Psoas muscle (tissue), 8 donors: ENCODE results near the gene ADAM15. TPM values are rescaled to one million over a fixed set of nuclear protein-coding genes. Genes with fewer than 3 reads are reported as not detected.

ENCODE experiments used
- ATAC-seq, 4 donors: fragments of 200-7000 bp; cut with Tn5 transposase; one replicate each; pipeline ENCODE4 v1.9.1; 2020; ENCODE audit warnings: moderate library complexity in 3 of 4, mild to moderate bottlenecking in 2 of 4
- DNase-seq, 2 donors: peaks; one replicate each; pipeline ENCODE4 v3.0.0-alpha.2; 2020
- H3K27ac ChIP-seq: fragments of 200-600 bp; one replicate; pipeline ENCODE4 v1.8.0; 2022
- H3K27me3 ChIP-seq, 3 donors: fragments of 200-600 bp in 1 of 3; one replicate each; pipeline versions ENCODE4 v1.6.1 to v1.8.0; 2013 to 2022; ENCODE audit warnings: low read length in 2 of 3, mild to moderate bottlenecking in 2 of 3, moderate library complexity in 1 of 3; ENCODE audit not compliant: insufficient read depth in 3 of 3
- H3K36me3 ChIP-seq, 2 donors: fragments of 200-600 bp in 1 of 2; one replicate each; pipeline versions ENCODE4 v1.6.1 to v1.8.0; 2013 to 2022; ENCODE audit warnings: low read depth in 1 of 2, mild to moderate bottlenecking in 1 of 2, moderate library complexity in 1 of 2; ENCODE audit not compliant: insufficient read depth in 1 of 2
- H3K4me1 ChIP-seq: fragments of 200-600 bp; one replicate; pipeline ENCODE4 v1.8.0; 2022
- H3K4me3 ChIP-seq: fragments of 200-600 bp; one replicate; pipeline ENCODE4 v1.8.0; 2022; ENCODE audit warnings: mild to moderate bottlenecking
- H3K9me3 ChIP-seq: fragments of 200-600 bp; one replicate; pipeline ENCODE4 v1.8.0; 2022
- CTCF ChIP-seq: fragments of 200-600 bp; IDR thresholded peaks from one replicate; pipeline ENCODE4 v1.8.0; 2022; ENCODE audit warnings: antibody characterized with exemption
- WGBS, 3 donors: extraction: QIAGEN DNeasy Blood & Tissue Kit; methylation state at CpG; one replicate each; pipeline versions ENCODE4 v1.1.6 to v1.1.7; 2013; 5-methylcytosine and 5-hydroxymethylcytosine counted together
- intact Hi-C, 2 donors: fragments of 100-400 bp; cut with DNase I; formaldehyde crosslinking; loops; one replicate each; pipeline versions ENCODE4 v1.11.0 to v1.14.2; 2022
- polyA plus RNA-seq, 3 donors: library from polyadenylated mRNA; stranded (reverse); fragments of 200-250 nt; gene quantifications; one replicate each; pipeline ENCODE4 v1.2.3, GENCODE V29; 2013
- total RNA-seq, 4 donors: library from RNA; stranded (reverse); fragmentation: NEBNext Ultra II Directional in 2 of 4; extraction: Animal tissue kit (Norgen Biotek cat#: 25700) in 2 of 4; gene quantifications; one replicate each; pipeline versions ENCODE4 v1.2.1 to v1.2.4, GENCODE V29; 2021 to 2023
- donor health status: healthy with polysubstance abuse.
- donor health status: DM: no; HTN: no; CAD: no; lungs with moderate emphysema.
- donor health status: Bipolar disorder and iron deficiency.
- donor health status: healthy.
- donor health status: DM: yes; HTN: yes; CAD: no.
- donor health status: DM: no; HTN: no; CAD: no.
- donor health status: DM: no; HTN: no; CAD: no.
- donor health status: DM: yes; HTN: yes; CAD: no.

ADAM15 gene
- total and polyA plus RNA-seq, 7 donors = 33.2 to 50.9 (median 45.4) TPM

- ATAC-seq (no peak), DNase-seq (no peak)
- Histone ChIP-seq H3K4me1 (peaks cover under 1% of the 10 kb centered on the region), H3K36me3 (no peaks in the 10 kb centered on the region), H3K27me3 (no peaks in the 10 kb centered on the region), H3K9me3 (no peaks in the 10 kb centered on the region), H3K27ac (no peak overlapping the region), H3K4me3 (no peak overlapping the region)
- WGBS, 3 donors = 79 to 91% (median 84%) methylated on average over 7 of the region's 7 CpGs
- intact Hi-C loops = no loop called here
- TF ChIP-seq CTCF = no peak
These were observed 48.2 kb downstream of the ADAM15 start for GRCh38 chr1:155099331-155099730.

- Histone ChIP-seq H3K27ac (no peak overlapping the region), H3K36me3 (no peaks in the 10 kb centered on the region), H3K4me1 (peaks cover 9% of the 10 kb centered on the region), H3K27me3 (no peaks in the 10 kb centered on the region), H3K9me3 (no peaks in the 10 kb centered on the region), H3K4me3 (no peak overlapping the region)
- ATAC-seq (no peak), DNase-seq (no peak)
- 87 to 94% (median 92%) methylated on average over 9 of the region's 9 CpGs for WGBS, 3 donors
- no peak for TF ChIP-seq CTCF
- intact Hi-C loops = no loop called here
These were observed 52.2 kb downstream of the ADAM15 start for GRCh38 chr1:155103325-155103724.

- Histone ChIP-seq H3K4me3 (no peak overlapping the region), H3K27me3 (no peaks in the 10 kb centered on the region), H3K9me3 (no peaks in the 10 kb centered on the region), H3K27ac (peak overlapping the region; percentile 4), H3K36me3 (no peaks in the 10 kb centered on the region), H3K4me1 (peaks cover 9% of the 10 kb centered on the region)
- intact Hi-C loops = no loop called here
- TF ChIP-seq CTCF = no peak
- ATAC-seq = peak in 2 of 4 donors; percentile 62 to 65
- DNase-seq = no peak
- WGBS, 3 donors = 74 to 82% (median 81%) methylated on average over 7 of the region's 7 CpGs
These were observed 53.8 kb downstream of the ADAM15 start for GRCh38 chr1:155104605-155105534.

GRCh38 chr1:155105604-155106011 is 54.5 kb downstream of the ADAM15 start:
- Histone ChIP-seq H3K27ac (no peak overlapping the region), H3K4me3 (no peak overlapping the region), H3K9me3 (no peaks in the 10 kb centered on the region), H3K27me3 (no peaks in the 10 kb centered on the region), H3K4me1 (peaks cover 9% of the 10 kb centered on the region), H3K36me3 (no peaks in the 10 kb centered on the region)
- intact Hi-C loops = no loop called here
- TF ChIP-seq CTCF = no peak
- ATAC-seq (peak in 2 of 4 donors; percentile 16 to 44), DNase-seq (no peak)
- WGBS, 3 donors = 60 to 64% (median 63%) methylated on average over 7 of the region's 7 CpGs
